Colonic mucosa (tissue), 4 donors: Measurements from ENCODE around the gene ARHGEF10L. TPM values are rescaled to one million over a fixed set of nuclear protein-coding genes. Genes with fewer than 3 reads are reported as not detected.

Source experiments
- DNase-seq: peaks from one replicate; pipeline ENCODE4 v3.0.0-alpha.2; 2020
- H3K27ac ChIP-seq: fragments of 200-600 bp; one replicate; pipeline ENCODE4 v1.8.0; 2021
- H3K27me3 ChIP-seq: fragments of 200-600 bp; one replicate; pipeline ENCODE4 v1.8.0; 2021
- H3K36me3 ChIP-seq: fragments of 200-600 bp; one replicate; pipeline ENCODE4 v1.8.0; 2021
- H3K4me1 ChIP-seq: fragments of 200-600 bp; one replicate; pipeline ENCODE4 v1.8.0; 2021; ENCODE audit warnings: mild to moderate bottlenecking
- H3K4me3 ChIP-seq: fragments of 200-600 bp; one replicate; pipeline ENCODE4 v1.8.0; 2021
- H3K9ac ChIP-seq, 2 donors: one replicate each; pipeline ENCODE4 v1.7.0; 2013; ENCODE audit warnings: control low read depth in 2 of 2, low read depth in 2 of 2, low read length in 2 of 2
- H3K9me3 ChIP-seq: fragments of 200-600 bp; one replicate; pipeline ENCODE4 v1.8.0; 2021
- CTCF ChIP-seq: fragments of 200-600 bp; IDR thresholded peaks from one replicate; pipeline ENCODE4 v1.8.0; 2022; ENCODE audit warnings: antibody characterized with exemption, mild to moderate bottlenecking
- intact Hi-C: fragments of 100-400 bp; cut with DNase I; formaldehyde crosslinking; loops from one replicate; pipeline ENCODE4 v1.14.1; 2022
- total RNA-seq, 2 donors: library from RNA; stranded (reverse); fragmentation: NEBNext Ultra II Directional in 1 of 2; extraction: Animal tissue kit (Norgen Biotek cat#: 25700) in 1 of 2; gene quantifications; one replicate each; pipeline ENCODE4 v1.2.1, GENCODE V29; 2021
- donor health status: healthy.
- donor health status: DM: no; HTN: no; CAD: no.
- donor health status: DM: no; HTN: no; CAD: no.

Gene ARHGEF10L
- total RNA-seq, 2 donors from 2014 or later, result 77.5 to 133 TPM

DNA sequence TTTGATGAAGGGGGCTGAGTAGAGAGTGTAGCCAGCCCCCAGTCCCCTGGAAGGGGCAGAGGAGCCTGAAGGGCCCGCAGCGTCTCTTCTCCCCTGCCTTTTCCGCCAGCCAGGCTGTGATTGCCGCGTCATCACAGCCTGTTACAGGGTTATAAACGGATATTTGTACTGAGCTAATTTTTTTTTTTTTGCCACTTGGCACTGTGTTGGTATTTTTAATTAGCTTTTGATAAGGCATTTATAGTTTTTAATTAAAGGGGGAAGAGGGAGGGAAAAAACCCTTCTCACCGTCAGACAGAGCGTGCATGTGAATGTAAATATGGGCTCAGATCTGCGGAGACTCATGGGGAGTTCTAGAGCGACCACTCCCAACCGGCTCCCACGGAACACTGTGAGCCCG, 117.9 kb downstream of the ARHGEF10L start:
- TF ChIP-seq CTCF, result no peak
- H3K9me3 ChIP-seq, result no peaks in the 10 kb centered on the region
- H3K27ac ChIP-seq, result no peak overlapping the region
- H3K4me3 ChIP-seq, result no peak overlapping the region
- no peaks in the 10 kb centered on the region for H3K4me1 ChIP-seq
- no peak for DNase-seq
- H3K27me3 ChIP-seq, result no peaks in the 10 kb centered on the region
- no peak overlapping the region for H3K9ac ChIP-seq
- intact Hi-C loops, result no loop called here
- peaks cover 10% of the 10 kb centered on the region for H3K36me3 ChIP-seq

- Histone ChIP-seq H3K36me3 (peaks cover 10% of the 10 kb centered on the region), H3K27me3 (no peaks in the 10 kb centered on the region), H3K4me1 (no peaks in the 10 kb centered on the region), H3K27ac (no peak overlapping the region), H3K9ac (no peak overlapping the region), H3K4me3 (no peak overlapping the region), H3K9me3 (no peaks in the 10 kb centered on the region)
- intact Hi-C loops, result no loop called here
- no peak for DNase-seq
- TF ChIP-seq CTCF, result no peak
Measured at GRCh38 chr1:17658837-17659236, 119.3 kb downstream of the ARHGEF10L start.

DNA sequence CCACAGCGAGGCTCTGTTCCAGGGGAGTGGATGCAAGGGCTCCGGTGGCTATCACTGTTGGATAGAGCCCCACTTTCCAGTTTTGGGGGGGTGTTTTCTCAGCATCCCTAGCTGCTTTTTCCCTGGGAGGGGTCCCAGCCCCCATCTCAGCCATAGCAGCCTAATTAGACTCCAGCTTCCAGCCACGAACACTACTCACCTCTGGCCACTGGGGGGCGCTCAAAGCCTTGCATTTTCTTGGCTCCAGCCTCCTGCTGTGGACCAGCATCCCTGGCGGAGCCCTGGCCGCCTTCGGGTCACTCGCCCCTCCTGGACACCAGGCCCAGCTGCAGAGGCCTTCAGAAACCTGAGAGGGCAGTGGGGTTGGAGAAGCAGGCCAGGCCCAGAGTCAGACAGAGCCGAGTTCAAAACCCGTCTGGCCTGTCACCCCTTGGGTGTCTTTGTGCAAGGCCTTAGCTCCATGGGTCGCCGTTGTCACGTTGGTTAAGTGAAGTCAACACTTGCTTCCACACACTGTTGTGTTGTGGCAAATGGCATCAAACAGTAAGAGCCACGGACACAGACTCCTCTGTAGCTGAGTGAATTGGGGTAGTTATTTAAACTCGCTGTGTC, 122.2 kb downstream of the ARHGEF10L start:
- Histone ChIP-seq H3K9ac (no peak overlapping the region), H3K27ac (no peak overlapping the region), H3K4me1 (no peaks in the 10 kb centered on the region), H3K27me3 (no peaks in the 10 kb centered on the region), H3K9me3 (no peaks in the 10 kb centered on the region), H3K36me3 (peaks cover 16% of the 10 kb centered on the region), H3K4me3 (no peak overlapping the region)
- TF ChIP-seq CTCF, result peak; percentile 74
- peak; percentile 53 for DNase-seq
- intact Hi-C loops, result loop anchor here (5.0 to 10.0 kb wide), 2 partner anchors 166 to 433 kb away; no protein-coding TSS in a partner anchor

GRCh38 chr1:17662296-17662695, 122.8 kb downstream of the ARHGEF10L start:
- Histone ChIP-seq H3K9ac (no peak overlapping the region), H3K27ac (no peak overlapping the region), H3K27me3 (no peaks in the 10 kb centered on the region), H3K9me3 (no peaks in the 10 kb centered on the region), H3K4me1 (no peaks in the 10 kb centered on the region), H3K36me3 (peaks cover 16% of the 10 kb centered on the region), H3K4me3 (no peak overlapping the region)
- no peak for DNase-seq
- no peak for TF ChIP-seq CTCF
- intact Hi-C loops, result loop anchor here (5.0 to 10.0 kb wide), 2 partner anchors 165 to 433 kb away; no protein-coding TSS in a partner anchor

- DNase-seq, result no peak
- Histone ChIP-seq H3K27me3 (no peaks in the 10 kb centered on the region), H3K9ac (no peak overlapping the region), H3K4me1 (no peaks in the 10 kb centered on the region), H3K27ac (no peak overlapping the region), H3K9me3 (no peaks in the 10 kb centered on the region), H3K4me3 (no peak overlapping the region), H3K36me3 (peaks cover 16% of the 10 kb centered on the region)
- intact Hi-C loops, result loop anchor here (5.0 to 10.0 kb wide), 2 partner anchors 165 to 432 kb away; no protein-coding TSS in a partner anchor
- TF ChIP-seq CTCF, result no peak
Measured at GRCh38 chr1:17662786-17663185, 123.3 kb downstream of the ARHGEF10L start.
